Astrocyte of the cerebellum (primary cell): ENCODE data around the gene ABCA13.

Source experiments
- DNase-seq: peaks from one replicate; pipeline ENCODE4 v3.0.0-alpha.2; 2011; ENCODE audit warnings: low read depth
- H3K4me3 ChIP-seq: 2 replicates; pipeline ENCODE4 v1.5.1; 2011; ENCODE audit warnings: mild to moderate bottlenecking, low read depth, low read length, moderate library complexity
- in situ Hi-C: cut with HindIII; loops from 2 replicates; pipeline ENCODE4 v1.10.0; 2017; ENCODE audit warnings: low sequenced_read_pairs
- TF ChIP-seq, protein P1 (sequence below): IDR thresholded peaks from 2 replicates; pipeline ENCODE4 v1.5.1; 2012; ENCODE audit warnings: low read length, low read depth, moderate library complexity, mild to moderate bottlenecking; ENCODE audit errors: missing control alignments

Gene ABCA13

DNA sequence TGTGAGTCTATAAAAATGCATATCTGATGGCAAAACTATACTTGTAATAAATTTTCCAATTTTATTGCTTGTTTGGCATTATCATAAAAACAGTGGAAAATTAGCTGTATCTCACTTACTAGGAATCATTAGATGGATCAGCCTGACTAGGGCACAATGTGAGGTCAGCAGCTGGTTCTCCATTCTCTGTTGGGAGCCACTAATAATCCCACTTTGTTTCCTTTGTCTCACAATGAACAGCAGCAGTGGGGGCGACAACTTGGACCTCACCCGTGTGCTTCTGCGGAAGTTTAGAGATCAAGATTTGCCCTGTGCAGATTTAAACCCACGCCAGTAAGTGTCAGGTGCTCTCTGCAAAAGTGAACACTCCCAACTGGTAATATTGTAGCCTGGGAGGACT, 295.5 kb downstream of the ABCA13 start:
- TF ChIP-seq, protein P1, sequence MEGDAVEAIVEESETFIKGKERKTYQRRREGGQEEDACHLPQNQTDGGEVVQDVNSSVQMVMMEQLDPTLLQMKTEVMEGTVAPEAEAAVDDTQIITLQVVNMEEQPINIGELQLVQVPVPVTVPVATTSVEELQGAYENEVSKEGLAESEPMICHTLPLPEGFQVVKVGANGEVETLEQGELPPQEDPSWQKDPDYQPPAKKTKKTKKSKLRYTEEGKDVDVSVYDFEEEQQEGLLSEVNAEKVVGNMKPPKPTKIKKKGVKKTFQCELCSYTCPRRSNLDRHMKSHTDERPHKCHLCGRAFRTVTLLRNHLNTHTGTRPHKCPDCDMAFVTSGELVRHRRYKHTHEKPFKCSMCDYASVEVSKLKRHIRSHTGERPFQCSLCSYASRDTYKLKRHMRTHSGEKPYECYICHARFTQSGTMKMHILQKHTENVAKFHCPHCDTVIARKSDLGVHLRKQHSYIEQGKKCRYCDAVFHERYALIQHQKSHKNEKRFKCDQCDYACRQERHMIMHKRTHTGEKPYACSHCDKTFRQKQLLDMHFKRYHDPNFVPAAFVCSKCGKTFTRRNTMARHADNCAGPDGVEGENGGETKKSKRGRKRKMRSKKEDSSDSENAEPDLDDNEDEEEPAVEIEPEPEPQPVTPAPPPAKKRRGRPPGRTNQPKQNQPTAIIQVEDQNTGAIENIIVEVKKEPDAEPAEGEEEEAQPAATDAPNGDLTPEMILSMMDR = no peak
- no peak for DNase-seq
- in situ Hi-C loops = no loop called here
- H3K4me3 ChIP-seq = no peak overlapping the region

- in situ Hi-C loops = no loop called here
- no peak overlapping the region for H3K4me3 ChIP-seq
- TF ChIP-seq, protein P1 = no peak
- DNase-seq = no peak
Observed at GRCh38 chr7:48471196-48471595, 299.9 kb downstream of the ABCA13 start.

- in situ Hi-C loops = no loop called here
- no peak overlapping the region for H3K4me3 ChIP-seq
- TF ChIP-seq, protein P1 = no peak
- DNase-seq = no peak
Observed at GRCh38 chr7:48472640-48473039, 301.4 kb downstream of the ABCA13 start.

DNA sequence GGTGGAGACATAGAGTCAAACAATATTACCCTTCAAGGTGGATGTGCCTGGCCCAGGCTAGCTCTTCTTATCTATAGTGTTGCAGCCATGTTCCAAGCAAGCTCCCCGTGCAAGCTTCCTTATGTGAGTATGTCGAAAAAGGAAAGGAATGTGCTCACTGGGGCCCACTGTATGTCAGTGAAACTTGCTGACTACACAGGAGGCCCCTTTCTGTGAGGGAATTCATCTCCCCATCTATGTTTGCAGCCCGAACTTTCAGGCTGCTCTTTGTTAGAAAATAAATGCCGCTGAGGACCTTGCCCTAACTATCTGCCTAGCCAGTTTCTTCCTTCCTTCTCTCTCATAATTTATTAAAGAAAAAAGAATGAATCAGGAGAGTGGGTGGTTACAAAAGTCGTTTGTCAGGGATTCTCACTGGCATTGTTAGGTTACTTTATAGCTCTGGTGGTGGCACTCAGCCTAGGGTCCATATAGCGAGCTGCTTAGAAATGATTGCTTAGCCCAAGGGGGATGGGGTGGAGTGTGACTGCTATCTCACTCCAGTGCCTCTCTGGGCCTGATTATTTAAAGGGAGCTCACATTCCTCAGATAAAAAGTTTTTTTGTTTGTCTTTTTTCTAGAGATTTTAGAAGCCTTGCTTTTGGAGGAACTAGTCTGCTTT, 302.1 kb downstream of the ABCA13 start:
- TF ChIP-seq, protein P1 = no peak
- H3K4me3 ChIP-seq = no peak overlapping the region
- in situ Hi-C loops = no loop called here
- DNase-seq = no peak

DNA sequence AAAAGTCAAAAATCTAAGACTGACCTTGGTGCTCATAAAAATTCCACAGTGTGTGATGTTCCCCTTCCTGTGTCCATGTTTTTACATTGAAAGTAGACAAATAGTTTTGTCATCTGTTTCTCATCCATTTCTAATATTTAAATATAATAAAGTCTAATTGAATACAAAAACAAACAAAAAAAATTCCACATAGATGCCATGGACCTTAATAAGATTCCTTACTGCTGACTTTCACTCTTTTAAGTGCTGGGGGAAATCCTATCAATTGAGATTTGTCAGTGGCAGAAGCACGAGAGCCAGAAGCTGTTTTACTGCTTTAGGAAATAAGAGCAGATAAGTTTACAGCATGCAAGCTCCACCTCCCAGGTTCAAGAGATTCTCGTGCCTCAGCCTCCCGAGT, 310.0 kb downstream of the ABCA13 start:
- no peak for DNase-seq

GRCh38 chr7:48497521-48497920, 326.3 kb downstream of the ABCA13 start:
- TF ChIP-seq, protein P1 = no peak
- H3K4me3 ChIP-seq = no peak overlapping the region
- in situ Hi-C loops = no loop called here
- no peak for DNase-seq

More for the DNA sequence above, 310.0 kb downstream of the ABCA13 start:
- TF ChIP-seq, protein P1 = no peak
- no peak overlapping the region for H3K4me3 ChIP-seq
- in situ Hi-C loops = no loop called here

DNA sequence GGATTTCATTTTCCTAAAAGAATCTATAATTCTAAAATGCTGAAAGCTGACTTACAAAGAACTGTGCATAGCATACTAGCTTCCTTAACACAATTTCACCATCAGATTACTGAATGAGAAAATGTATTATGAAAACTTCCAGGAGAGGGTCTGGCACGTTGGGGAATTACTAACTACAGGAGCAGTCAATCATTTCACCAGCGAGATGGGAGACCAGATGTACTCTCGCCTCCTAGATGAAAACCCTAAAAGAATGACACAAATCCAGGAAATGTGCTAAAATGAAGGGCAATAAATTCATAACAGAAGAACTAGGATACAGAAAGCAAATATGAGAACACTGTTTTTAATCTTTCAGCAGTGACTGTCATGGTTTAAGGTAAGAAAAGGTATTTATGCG, 330.8 kb downstream of the ABCA13 start:
- no peak overlapping the region for H3K4me3 ChIP-seq
- in situ Hi-C loops = no loop called here
- TF ChIP-seq, protein P1 = no peak
- DNase-seq = no peak
